GM21786 (cell line): ENCODE results near the gene PYROXD2.
A peak's percentile ranks its signal among the peaks of the same experiment; 100 is the strongest.

Experiments used
- ATAC-seq: cut with Tn5 transposase; IDR thresholded peaks from one replicate; pipeline ENCODE4 v1.9.1; 2021; ENCODE audit not compliant: unreplicated experiment

Gene PYROXD2

GRCh38 chr10:98414932-98415730 lies at the start of gene PYROXD2:
Gene PYROXD2, minus strand, starts transcription at chr10:98415182. Its CDS starts 47 bp downstream, at chr10:98415135.
- no peak for ATAC-seq

- no peak for ATAC-seq
These were observed 49.2 kb upstream of the PYROXD2 start for GRCh38 chr10:98463976-98464754.

- ATAC-seq = no peak
These were observed 48.0 kb upstream of the PYROXD2 start for GRCh38 chr10:98463016-98463415.

GRCh38 chr10:98461500-98461842 lies 46.5 kb upstream of the PYROXD2 start:
- no peak for ATAC-seq

- no peak for ATAC-seq
These were observed 46.0 kb upstream of the PYROXD2 start for GRCh38 chr10:98460837-98461499.

GRCh38 chr10:98458809-98459784 lies 44.1 kb upstream of the PYROXD2 start:
- ATAC-seq = no peak

- ATAC-seq = no peak
These were observed 42.7 kb upstream of the PYROXD2 start for GRCh38 chr10:98457721-98458120.

GRCh38 chr10:98456686-98457482 lies 41.9 kb upstream of the PYROXD2 start:
- ATAC-seq = no peak

- ATAC-seq = no peak
These were observed 41.1 kb upstream of the PYROXD2 start for GRCh38 chr10:98456043-98456570.

GRCh38 chr10:98453729-98454128 lies 38.7 kb upstream of the PYROXD2 start:
- ATAC-seq = no peak

- ATAC-seq = no peak
These were observed 35.6 kb upstream of the PYROXD2 start for GRCh38 chr10:98450618-98451017.

- ATAC-seq = no peak
These were observed 34.3 kb upstream of the PYROXD2 start for GRCh38 chr10:98449287-98449686.

- peak; percentile 79 for ATAC-seq
These were observed 31.8 kb upstream of the PYROXD2 start, which contains the start of gene HPS1 for GRCh38 chr10:98446661-98447221. Gene HPS1, minus strand, starts transcription at chr10:98446935. Its CDS starts 3,695 bp downstream, at chr10:98443240.

- ATAC-seq = peak; percentile 32
These were observed 31.2 kb upstream of the PYROXD2 start for GRCh38 chr10:98446151-98446660.

- ATAC-seq = no peak
These were observed 30.3 kb upstream of the PYROXD2 start for GRCh38 chr10:98445200-98445812.

- ATAC-seq = no peak
These were observed 29.5 kb upstream of the PYROXD2 start for GRCh38 chr10:98444314-98445006.

GRCh38 chr10:98438715-98439114 lies 23.7 kb upstream of the PYROXD2 start:
- ATAC-seq = no peak

- ATAC-seq = no peak
These were observed 21.7 kb upstream of the PYROXD2 start for GRCh38 chr10:98436704-98437103.
